ENCODE data around the gene TMUB1. TPM values are rescaled to one million over a fixed set of nuclear protein-coding genes. Genes with fewer than 3 reads are reported as not detected.

The TMUB1 gene
- total RNA-seq, 4 donors from 2014 or later, result 2.9 to 32.8 (median 8.6) TPM

DNA sequence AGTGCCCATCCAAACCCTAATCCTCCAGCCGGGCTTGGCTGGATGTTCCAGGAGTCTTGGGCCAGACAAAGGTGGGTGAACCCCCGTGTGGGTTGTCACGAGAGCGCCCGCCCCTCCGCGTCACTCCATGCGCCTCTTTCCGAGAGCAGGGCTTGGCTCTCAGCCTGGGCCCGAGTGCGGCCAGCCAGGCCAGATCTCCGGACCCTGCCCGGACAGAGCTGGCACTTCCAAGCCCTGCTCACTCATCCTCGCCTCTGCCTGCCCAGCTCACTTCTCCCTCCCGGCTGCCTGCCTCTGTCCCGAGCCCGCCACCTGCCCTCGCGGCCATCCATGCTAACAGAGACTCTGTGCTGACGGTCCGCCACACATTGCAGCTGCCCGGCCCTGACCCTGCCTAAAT lies 37.6 kb upstream of the TMUB1 start:
- no peak overlapping the region for H3K27ac ChIP-seq
- intact Hi-C loops (cut with DNase I; ENCODE audit: low total_unique reads), result no loop called here
- no peak for DNase-seq
- peaks cover 0 to 11% of the 10 kb centered on the region in 2 donors for H3K4me1 ChIP-seq
- H3K4me3 ChIP-seq, result no peak overlapping the region
- H3K36me3 ChIP-seq, result no peaks in the 10 kb centered on the region
- no peaks in the 10 kb centered on the region for H3K9me3 ChIP-seq
- H3K27me3 ChIP-seq, result no peaks in the 10 kb centered on the region
- TF ChIP-seq, protein P1, sequence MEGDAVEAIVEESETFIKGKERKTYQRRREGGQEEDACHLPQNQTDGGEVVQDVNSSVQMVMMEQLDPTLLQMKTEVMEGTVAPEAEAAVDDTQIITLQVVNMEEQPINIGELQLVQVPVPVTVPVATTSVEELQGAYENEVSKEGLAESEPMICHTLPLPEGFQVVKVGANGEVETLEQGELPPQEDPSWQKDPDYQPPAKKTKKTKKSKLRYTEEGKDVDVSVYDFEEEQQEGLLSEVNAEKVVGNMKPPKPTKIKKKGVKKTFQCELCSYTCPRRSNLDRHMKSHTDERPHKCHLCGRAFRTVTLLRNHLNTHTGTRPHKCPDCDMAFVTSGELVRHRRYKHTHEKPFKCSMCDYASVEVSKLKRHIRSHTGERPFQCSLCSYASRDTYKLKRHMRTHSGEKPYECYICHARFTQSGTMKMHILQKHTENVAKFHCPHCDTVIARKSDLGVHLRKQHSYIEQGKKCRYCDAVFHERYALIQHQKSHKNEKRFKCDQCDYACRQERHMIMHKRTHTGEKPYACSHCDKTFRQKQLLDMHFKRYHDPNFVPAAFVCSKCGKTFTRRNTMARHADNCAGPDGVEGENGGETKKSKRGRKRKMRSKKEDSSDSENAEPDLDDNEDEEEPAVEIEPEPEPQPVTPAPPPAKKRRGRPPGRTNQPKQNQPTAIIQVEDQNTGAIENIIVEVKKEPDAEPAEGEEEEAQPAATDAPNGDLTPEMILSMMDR (IDR thresholded peaks at IDR 0.05), result no peak
- TF ChIP-seq POLR2A (IDR thresholded peaks at IDR 0.05), result no peak

DNA sequence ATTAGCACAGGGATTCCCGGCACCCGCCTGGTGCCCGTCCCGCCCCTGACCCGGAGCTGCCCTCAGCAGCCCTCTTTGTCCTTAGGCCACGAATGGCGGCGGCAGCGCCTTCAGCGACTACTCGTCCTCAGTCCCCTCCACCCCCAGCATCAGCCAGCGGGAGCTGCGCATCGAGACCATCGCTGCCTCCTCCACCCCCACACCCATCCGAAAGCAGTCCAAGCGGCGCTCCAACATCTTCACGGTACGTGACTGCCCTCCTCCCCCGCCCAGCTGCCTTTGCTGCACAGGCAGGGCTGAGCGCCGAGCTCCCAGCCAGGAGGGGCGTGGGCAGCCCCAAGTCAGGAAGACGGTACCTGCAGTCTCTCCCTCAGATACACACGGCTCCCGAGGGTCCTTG lies 36.6 kb upstream of the TMUB1 start:
- no peaks in the 10 kb centered on the region for H3K36me3 ChIP-seq
- no peaks in the 10 kb centered on the region for H3K9me3 ChIP-seq
- no peak for TF ChIP-seq POLR2A (IDR thresholded peaks at IDR 0.05)
- TF ChIP-seq, protein P1 (IDR thresholded peaks at IDR 0.05), result no peak
- intact Hi-C loops (cut with DNase I; ENCODE audit: low total_unique reads), result loop anchor here (10.0 kb wide), 1 partner anchor 95 kb away; the partner anchor contains the start of genes ABCB8 and ATG9B
- H3K27ac ChIP-seq, result no peak overlapping the region
- no peaks in the 10 kb centered on the region for H3K27me3 ChIP-seq
- H3K4me3 ChIP-seq, result no peak overlapping the region
- H3K4me1 ChIP-seq, result peaks cover 0 to 7% of the 10 kb centered on the region in 2 donors
- no peak for DNase-seq

DNA sequence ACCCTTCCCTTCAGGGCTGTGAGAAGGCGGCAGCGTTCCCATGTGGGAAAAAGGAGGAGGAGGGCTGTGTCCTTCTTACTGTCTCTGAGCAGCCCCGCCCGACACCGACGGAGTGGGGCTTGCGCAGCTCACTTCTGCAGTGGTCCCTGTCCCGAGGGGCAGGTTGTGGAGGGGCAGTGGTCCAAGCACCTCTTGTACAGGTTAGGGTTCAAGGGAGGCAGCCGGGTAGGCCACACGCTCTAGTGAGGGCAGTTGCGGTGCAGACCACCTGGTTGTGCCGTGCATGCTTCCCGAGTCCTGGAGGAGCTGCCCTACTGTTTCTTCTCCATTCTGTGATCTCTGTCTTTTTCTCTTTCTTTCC lies 35.7 kb upstream of the TMUB1 start:
- intact Hi-C loops (cut with DNase I; ENCODE audit: low total_unique reads), result loop anchor here (10.0 kb wide), 1 partner anchor 94 kb away; the partner anchor contains the start of genes ABCB8 and ATG9B
- TF ChIP-seq, protein P1 (IDR thresholded peaks at IDR 0.05), result no peak
- TF ChIP-seq POLR2A (IDR thresholded peaks at IDR 0.05), result no peak

DNA sequence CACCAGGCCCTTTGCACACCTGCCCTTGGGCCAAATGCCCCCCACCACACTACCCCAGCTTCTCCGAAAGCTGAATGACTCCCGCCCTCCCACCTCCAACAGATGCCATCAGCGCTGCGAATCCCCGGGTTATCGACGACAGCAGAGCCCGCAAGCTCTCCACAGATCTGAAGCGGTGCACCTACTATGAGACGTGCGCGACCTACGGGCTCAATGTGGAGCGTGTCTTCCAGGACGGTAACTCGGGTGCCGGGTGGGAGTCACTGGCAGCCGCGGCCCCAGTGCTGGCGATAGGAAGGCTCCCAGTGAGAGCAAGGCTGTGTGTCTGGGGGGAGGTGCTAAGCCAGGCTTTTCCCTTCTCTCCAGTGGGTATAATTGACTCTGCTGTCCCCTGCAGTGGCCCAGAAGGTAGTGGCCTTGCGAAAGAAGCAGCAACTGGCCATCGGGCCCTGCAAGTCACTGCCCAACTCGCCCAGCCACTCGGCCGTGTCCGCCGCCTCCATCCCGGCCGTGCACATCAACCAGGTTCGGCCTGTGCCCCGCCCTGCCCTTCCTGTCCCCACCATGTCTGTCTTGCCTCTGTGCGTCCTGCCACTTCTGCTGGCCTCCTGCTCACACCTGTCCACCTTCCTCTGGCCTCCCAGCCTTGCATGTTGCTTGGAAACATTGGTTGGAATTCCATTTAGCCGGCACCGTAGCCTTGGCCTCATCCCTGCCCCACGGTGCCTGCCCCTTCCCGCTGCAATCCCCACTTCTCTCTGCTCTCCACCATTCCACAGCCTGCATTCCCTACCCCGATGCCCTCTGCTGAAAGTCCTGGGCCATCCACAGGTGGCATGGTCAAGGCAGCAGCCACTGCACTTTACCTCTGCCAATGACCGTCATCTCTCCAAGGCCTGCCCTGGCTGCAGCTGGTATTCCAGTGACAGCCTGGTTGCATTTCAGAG lies 35.1 kb upstream of the TMUB1 start:
- intact Hi-C loops (cut with DNase I; ENCODE audit: low total_unique reads), result loop anchor here (10.0 kb wide), 1 partner anchor 94 kb away; the partner anchor contains the start of genes ABCB8 and ATG9B
- Histone ChIP-seq H3K27me3 (no peaks in the 10 kb centered on the region), H3K9me3 (no peaks in the 10 kb centered on the region), H3K36me3 (no peaks in the 10 kb centered on the region), H3K27ac (no peak overlapping the region), H3K4me3 (no peak overlapping the region), H3K4me1 (peaks cover 0 to 19% of the 10 kb centered on the region in 2 donors)
- no peak for TF ChIP-seq POLR2A (IDR thresholded peaks at IDR 0.05)
- TF ChIP-seq, protein P1 (IDR thresholded peaks at IDR 0.05), result no peak
- no peak for DNase-seq

More for the DNA sequence above, 35.7 kb upstream of the TMUB1 start:
- no peak for DNase-seq
- H3K9me3 ChIP-seq, result no peaks in the 10 kb centered on the region
- no peak overlapping the region for H3K27ac ChIP-seq
- H3K27me3 ChIP-seq, result no peaks in the 10 kb centered on the region
- H3K4me3 ChIP-seq, result no peak overlapping the region
- peaks cover 0 to 14% of the 10 kb centered on the region in 2 donors for H3K4me1 ChIP-seq
- H3K36me3 ChIP-seq, result no peaks in the 10 kb centered on the region

DNA sequence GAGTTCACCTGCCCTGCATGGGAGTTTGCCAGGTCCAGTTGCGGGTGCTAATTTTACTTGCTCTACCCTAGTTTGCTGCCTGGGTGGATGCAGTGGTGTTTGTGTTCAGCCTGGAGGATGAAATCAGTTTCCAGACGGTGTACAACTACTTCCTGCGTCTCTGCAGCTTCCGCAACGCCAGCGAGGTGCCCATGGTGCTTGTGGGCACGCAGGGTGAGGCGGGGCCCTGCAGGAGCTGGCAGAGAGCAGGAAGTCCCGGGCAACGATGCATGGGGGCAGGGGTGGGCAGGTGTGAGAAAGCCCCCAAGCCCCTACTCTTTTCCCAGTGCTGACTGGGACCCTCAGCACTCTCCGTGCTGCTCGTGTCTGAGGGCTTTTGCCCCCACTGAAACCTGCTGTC lies 34.3 kb upstream of the TMUB1 start:
- Histone ChIP-seq H3K27me3 (no peaks in the 10 kb centered on the region), H3K4me3 (no peak overlapping the region), H3K36me3 (no peaks in the 10 kb centered on the region), H3K27ac (no peak overlapping the region), H3K4me1 (peaks cover 0 to 19% of the 10 kb centered on the region in 2 donors), H3K9me3 (no peaks in the 10 kb centered on the region)
- intact Hi-C loops (cut with DNase I; ENCODE audit: low total_unique reads), result loop anchor here (10.0 kb wide), 1 partner anchor 93 kb away; the partner anchor contains the start of genes ABCB8 and ATG9B
- TF ChIP-seq, protein P1 (IDR thresholded peaks at IDR 0.05), result no peak
- no peak for TF ChIP-seq POLR2A (IDR thresholded peaks at IDR 0.05)
- no peak for DNase-seq
